WTC11 (cell line): ENCODE measurements around the gene OCRL. TPM values are rescaled to one million over a fixed set of nuclear protein-coding genes. Genes with fewer than 3 reads are reported as not detected.

Experiments used
- ATAC-seq: fragments of 200-7000 bp; cut with Tn5 transposase; 2 replicates; pipeline ENCODE4 v1.10.0; 2021; ENCODE audit warnings: mild to moderate bottlenecking, moderate library complexity
- CTCF ChIA-PET: fragments of 300-600 bp; sonication (Branson Sonifier 250); formaldehyde crosslinking; loops from one replicate; lab custom pipeline; 2021; ENCODE audit warnings: antibody characterized with exemption; lab: Charles Lee
- POLR2A ChIA-PET: fragments of 350-600 bp; sonication (Branson Sonifier 250); formaldehyde crosslinking; loops from one replicate; lab custom pipeline; 2021; ENCODE audit warnings: antibody characterized with exemption; lab: Charles Lee
- DNase-seq: peaks from one replicate; pipeline ENCODE4 v3.0.0; 2021; ENCODE audit warnings: low spot score
- H3K27ac Mint-ChIP-seq: 2 replicates; pipeline ENCODE4 v1.8.0; 2021; ENCODE audit warnings: mixed read lengths
- H3K27me3 Mint-ChIP-seq: 2 replicates; pipeline ENCODE4 v1.8.0; 2021; ENCODE audit warnings: low read depth, mild to moderate bottlenecking, moderate library complexity, mixed read lengths
- H3K36me3 Mint-ChIP-seq: 2 replicates; pipeline ENCODE4 v1.8.0; 2021; ENCODE audit warnings: mixed read lengths
- H3K4me1 Mint-ChIP-seq: 2 replicates; pipeline ENCODE4 v1.8.0; 2022; ENCODE audit warnings: mixed read lengths
- H3K4me3 Mint-ChIP-seq: 2 replicates; pipeline ENCODE4 v1.8.0; 2021; ENCODE audit warnings: mild to moderate bottlenecking, moderate library complexity, mixed read lengths
- H3K9me3 Mint-ChIP-seq: 2 replicates; pipeline ENCODE4 v1.8.0; 2021; ENCODE audit warnings: mixed read lengths
- CREM ChIP-seq: sonication (generic); formaldehyde crosslinking; IDR thresholded peaks from 2 replicates; pipeline ENCODE4 v1.8.1; 2022; ENCODE audit warnings: mild to moderate bottlenecking, missing genetic modification reagents, moderate library complexity
- ESRRA ChIP-seq: sonication (generic); formaldehyde crosslinking; IDR thresholded peaks from 2 replicates; pipeline ENCODE4 v1.8.1; 2022; ENCODE audit warnings: mild to moderate bottlenecking, missing genetic modification reagents, borderline replicate concordance
- NFATC4 ChIP-seq: fragments of 250-450 bp; sonication (Bioruptor Pico); IDR thresholded peaks from 2 replicates; pipeline ENCODE4 v1.9.0; 2021; ENCODE audit warnings: mild to moderate bottlenecking
- NFE2L1 ChIP-seq: sonication (generic); formaldehyde crosslinking; IDR thresholded peaks from 2 replicates; pipeline ENCODE4 v1.8.1; 2023; ENCODE audit warnings: missing genetic modification reagents
- RORB ChIP-seq: fragments of 250-450 bp; sonication (Bioruptor Pico); IDR thresholded peaks from 2 replicates; pipeline ENCODE4 v1.9.0; 2021; ENCODE audit warnings: mild to moderate bottlenecking
- SMAD4 ChIP-seq: sonication (generic); formaldehyde crosslinking; IDR thresholded peaks from 2 replicates; pipeline ENCODE4 v1.8.0; 2022; ENCODE audit warnings: mild to moderate bottlenecking, missing genetic modification reagents
- SP1 ChIP-seq: sonication (generic); formaldehyde crosslinking; conservative IDR thresholded peaks from 2 replicates; pipeline ENCODE4 v1.8.1; 2022; ENCODE audit warnings: missing genetic modification reagents
- TCF7 ChIP-seq: sonication (generic); formaldehyde crosslinking; IDR thresholded peaks from 2 replicates; pipeline ENCODE4 v1.8.0; 2022; ENCODE audit warnings: mild to moderate bottlenecking, low read depth, missing genetic modification reagents, moderate library complexity
- ZNF121 ChIP-seq: sonication (generic); formaldehyde crosslinking; IDR thresholded peaks from 2 replicates; pipeline ENCODE4 v1.8.0; 2023; ENCODE audit warnings: missing genetic modification reagents
- ZNF317 ChIP-seq: sonication (generic); formaldehyde crosslinking; IDR thresholded peaks from 2 replicates; pipeline ENCODE4 v1.8.1; 2023; ENCODE audit warnings: low read depth, mild to moderate bottlenecking, moderate library complexity, missing genetic modification reagents, borderline replicate concordance
- ZNF416 ChIP-seq: fragments of 250-450 bp; sonication (Bioruptor Pico); IDR thresholded peaks from 2 replicates; pipeline ENCODE4 v1.9.0; 2021; ENCODE audit warnings: mild to moderate bottlenecking, inconsistent platforms
- ZNF423 ChIP-seq: fragments of 250-450 bp; sonication (Bioruptor Pico); IDR thresholded peaks from 2 replicates; pipeline ENCODE4 v2.1.2; 2022; ENCODE audit warnings: mild to moderate bottlenecking, moderate library complexity
- total RNA-seq: library from RNA; stranded (reverse); gene quantifications from 3 replicates; pipeline ENCODE4 v1.2.3, GENCODE V29; 2021
- TF ChIP-seq, protein P1 (sequence below): sonication (generic); formaldehyde crosslinking; IDR thresholded peaks from 2 replicates; pipeline ENCODE4 v1.8.1; 2022; ENCODE audit warnings: low read depth, missing genetic modification reagents, borderline replicate concordance
- TF ChIP-seq, protein P2 (sequence below): sonication (generic); formaldehyde crosslinking; IDR thresholded peaks from 2 replicates; pipeline ENCODE4 v1.8.1; 2023; ENCODE audit warnings: mild to moderate bottlenecking, missing genetic modification reagents, moderate library complexity
- TF ChIP-seq, protein P3 (sequence below): sonication (generic); formaldehyde crosslinking; IDR thresholded peaks from 2 replicates; pipeline ENCODE4 v1.8.0; 2023; ENCODE audit warnings: missing genetic modification reagents
- TF ChIP-seq, protein P4 (sequence below): fragments of 250-450 bp; sonication (Bioruptor Pico); IDR thresholded peaks from 2 replicates; pipeline ENCODE4 v1.9.0; 2021; ENCODE audit warnings: mild to moderate bottlenecking
- TF ChIP-seq, protein P5 (sequence below): sonication (generic); formaldehyde crosslinking; IDR thresholded peaks from 2 replicates; pipeline ENCODE4 v1.8.0; 2022; ENCODE audit warnings: mild to moderate bottlenecking, missing genetic modification reagents
- TF ChIP-seq, protein P6 (sequence below): sonication (generic); formaldehyde crosslinking; IDR thresholded peaks from 2 replicates; pipeline ENCODE4 v1.8.1; 2022; ENCODE audit warnings: missing genetic modification reagents, borderline replicate concordance

OCRL gene
- total RNA-seq, 1 experiment from 2014 or later, result 17.4 TPM

DNA sequence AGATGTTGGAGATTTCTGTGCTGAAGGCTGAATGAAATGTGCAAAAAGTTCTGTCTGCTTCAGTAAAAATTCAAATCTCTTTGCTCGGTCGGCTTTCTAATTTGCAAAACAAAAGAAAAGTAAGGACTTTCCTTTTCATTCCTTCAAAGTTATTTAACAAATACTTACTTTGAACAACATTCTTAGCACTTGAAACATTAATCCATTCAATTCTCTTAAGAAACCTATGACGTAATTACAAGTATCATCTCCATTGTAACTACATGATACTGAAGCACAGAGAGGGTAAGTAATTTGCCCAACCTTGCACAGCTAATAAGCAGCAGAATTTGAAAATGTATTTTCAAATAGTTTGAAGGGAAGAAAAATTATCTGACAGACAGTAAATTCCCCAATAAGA is 23.7 kb upstream of the OCRL start:
- no peaks in the 10 kb centered on the region for H3K9me3 Mint-ChIP-seq
- H3K27me3 Mint-ChIP-seq, result no peaks in the 10 kb centered on the region
- H3K36me3 Mint-ChIP-seq, result peaks cover 20% of the 10 kb centered on the region
- H3K27ac Mint-ChIP-seq, result no peak overlapping the region
- H3K4me3 Mint-ChIP-seq, result no peak overlapping the region
- DNase-seq (no peak), ATAC-seq (no peak)
- CTCF ChIA-PET, result no interaction called here
- H3K4me1 Mint-ChIP-seq, result peaks cover 20% of the 10 kb centered on the region
- POLR2A ChIA-PET, result no interaction called here
- TF ChIP-seq ZNF423, result no peak
- TF ChIP-seq, protein P1, sequence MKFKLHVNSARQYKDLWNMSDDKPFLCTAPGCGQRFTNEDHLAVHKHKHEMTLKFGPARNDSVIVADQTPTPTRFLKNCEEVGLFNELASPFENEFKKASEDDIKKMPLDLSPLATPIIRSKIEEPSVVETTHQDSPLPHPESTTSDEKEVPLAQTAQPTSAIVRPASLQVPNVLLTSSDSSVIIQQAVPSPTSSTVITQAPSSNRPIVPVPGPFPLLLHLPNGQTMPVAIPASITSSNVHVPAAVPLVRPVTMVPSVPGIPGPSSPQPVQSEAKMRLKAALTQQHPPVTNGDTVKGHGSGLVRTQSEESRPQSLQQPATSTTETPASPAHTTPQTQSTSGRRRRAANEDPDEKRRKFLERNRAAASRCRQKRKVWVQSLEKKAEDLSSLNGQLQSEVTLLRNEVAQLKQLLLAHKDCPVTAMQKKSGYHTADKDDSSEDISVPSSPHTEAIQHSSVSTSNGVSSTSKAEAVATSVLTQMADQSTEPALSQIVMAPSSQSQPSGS (CRISPR knock-in tag), result no peak
- TF ChIP-seq NFATC4 (CRISPR knock-in tag), result no peak
- TF ChIP-seq, protein P2, sequence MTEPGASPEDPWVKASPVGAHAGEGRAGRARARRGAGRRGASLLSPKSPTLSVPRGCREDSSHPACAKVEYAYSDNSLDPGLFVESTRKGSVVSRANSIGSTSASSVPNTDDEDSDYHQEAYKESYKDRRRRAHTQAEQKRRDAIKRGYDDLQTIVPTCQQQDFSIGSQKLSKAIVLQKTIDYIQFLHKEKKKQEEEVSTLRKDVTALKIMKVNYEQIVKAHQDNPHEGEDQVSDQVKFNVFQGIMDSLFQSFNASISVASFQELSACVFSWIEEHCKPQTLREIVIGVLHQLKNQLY (CRISPR knock-in tag), result no peak
- no peak for TF ChIP-seq NFE2L1 (CRISPR knock-in tag)
- no peak for TF ChIP-seq ZNF121 (CRISPR knock-in tag)
- no peak for TF ChIP-seq TCF7
- no peak for TF ChIP-seq SP1
- TF ChIP-seq ESRRA (CRISPR knock-in tag), result no peak

DNA sequence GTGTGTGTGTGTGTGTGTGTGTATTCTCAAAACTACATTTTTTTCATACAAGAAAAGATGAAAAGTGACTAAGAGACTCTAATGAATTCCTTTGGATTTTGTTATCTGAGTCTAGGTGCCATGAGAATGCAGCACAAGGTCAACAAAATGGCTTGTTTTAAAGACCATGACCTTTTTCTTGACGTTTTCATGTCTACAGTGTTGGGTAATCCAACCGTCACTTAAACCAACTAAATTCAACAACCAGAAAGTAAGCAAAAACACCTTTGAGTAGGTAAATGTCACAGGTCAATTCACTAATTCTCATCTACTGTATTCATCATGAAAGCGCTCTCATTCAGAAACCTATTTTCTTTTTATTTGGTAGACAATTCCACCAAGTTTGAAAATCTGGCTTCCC is 19.9 kb upstream of the OCRL start:
- Mint-ChIP-seq H3K4me1 (peaks cover 20% of the 10 kb centered on the region), H3K27ac (peak overlapping the region; percentile 32; the same call in 1 of the 2 replicates), H3K9me3 (peaks cover 5% of the 10 kb centered on the region), H3K36me3 (peaks cover 5% of the 10 kb centered on the region; the same call in 1 of the 2 replicates), H3K27me3 (peaks cover 3% of the 10 kb centered on the region; the same call in 1 of the 2 replicates), H3K4me3 (no peak overlapping the region)
- DNase-seq, result no peak
- ChIA-PET CTCF (no interaction called here), POLR2A (no interaction called here)
- ATAC-seq, result no peak
- TF ChIP-seq CREM, result no peak
- TF ChIP-seq ESRRA (CRISPR knock-in tag), result no peak
- TF ChIP-seq, protein P3, sequence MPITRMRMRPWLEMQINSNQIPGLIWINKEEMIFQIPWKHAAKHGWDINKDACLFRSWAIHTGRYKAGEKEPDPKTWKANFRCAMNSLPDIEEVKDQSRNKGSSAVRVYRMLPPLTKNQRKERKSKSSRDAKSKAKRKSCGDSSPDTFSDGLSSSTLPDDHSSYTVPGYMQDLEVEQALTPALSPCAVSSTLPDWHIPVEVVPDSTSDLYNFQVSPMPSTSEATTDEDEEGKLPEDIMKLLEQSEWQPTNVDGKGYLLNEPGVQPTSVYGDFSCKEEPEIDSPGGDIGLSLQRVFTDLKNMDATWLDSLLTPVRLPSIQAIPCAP (CRISPR knock-in tag), result no peak
- TF ChIP-seq SP1, result no peak
- TF ChIP-seq, protein P4, sequence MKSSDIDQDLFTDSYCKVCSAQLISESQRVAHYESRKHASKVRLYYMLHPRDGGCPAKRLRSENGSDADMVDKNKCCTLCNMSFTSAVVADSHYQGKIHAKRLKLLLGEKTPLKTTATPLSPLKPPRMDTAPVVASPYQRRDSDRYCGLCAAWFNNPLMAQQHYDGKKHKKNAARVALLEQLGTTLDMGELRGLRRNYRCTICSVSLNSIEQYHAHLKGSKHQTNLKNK, result no peak
- TF ChIP-seq RORB (CRISPR knock-in tag), result no peak
- no peak for TF ChIP-seq SMAD4
- TF ChIP-seq, protein P5, sequence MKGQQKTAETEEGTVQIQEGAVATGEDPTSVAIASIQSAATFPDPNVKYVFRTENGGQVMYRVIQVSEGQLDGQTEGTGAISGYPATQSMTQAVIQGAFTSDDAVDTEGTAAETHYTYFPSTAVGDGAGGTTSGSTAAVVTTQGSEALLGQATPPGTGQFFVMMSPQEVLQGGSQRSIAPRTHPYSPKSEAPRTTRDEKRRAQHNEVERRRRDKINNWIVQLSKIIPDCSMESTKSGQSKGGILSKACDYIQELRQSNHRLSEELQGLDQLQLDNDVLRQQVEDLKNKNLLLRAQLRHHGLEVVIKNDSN (CRISPR knock-in tag), result no peak
- TF ChIP-seq ZNF317, result no peak
- TF ChIP-seq, protein P6, sequence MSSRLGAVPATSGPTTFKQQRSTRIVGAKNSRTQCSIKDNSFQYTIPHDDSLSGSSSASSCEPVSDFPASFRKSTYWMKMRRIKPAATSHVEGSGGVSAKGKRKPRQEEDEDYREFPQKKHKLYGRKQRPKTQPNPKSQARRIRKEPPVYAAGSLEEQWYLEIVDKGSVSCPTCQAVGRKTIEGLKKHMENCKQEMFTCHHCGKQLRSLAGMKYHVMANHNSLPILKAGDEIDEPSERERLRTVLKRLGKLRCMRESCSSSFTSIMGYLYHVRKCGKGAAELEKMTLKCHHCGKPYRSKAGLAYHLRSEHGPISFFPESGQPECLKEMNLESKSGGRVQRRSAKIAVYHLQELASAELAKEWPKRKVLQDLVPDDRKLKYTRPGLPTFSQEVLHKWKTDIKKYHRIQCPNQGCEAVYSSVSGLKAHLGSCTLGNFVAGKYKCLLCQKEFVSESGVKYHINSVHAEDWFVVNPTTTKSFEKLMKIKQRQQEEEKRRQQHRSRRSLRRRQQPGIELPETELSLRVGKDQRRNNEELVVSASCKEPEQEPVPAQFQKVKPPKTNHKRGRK (CRISPR knock-in tag), result no peak
- no peak for TF ChIP-seq ZNF416 (CRISPR knock-in tag)
